Left lung (tissue), 10 donors: ENCODE results near the gene WDR19. TPM values are rescaled to one million over a fixed set of nuclear protein-coding genes. Genes with fewer than 3 reads are reported as not detected.
A peak's percentile ranks its signal among the peaks of the same experiment; 100 is the strongest.

Experiments used
- ATAC-seq: fragments of 200-7000 bp; cut with Tn5 transposase; one replicate; pipeline ENCODE4 v1.9.1; 2020; ENCODE audit warnings: moderate library complexity
- DNase-seq, 4 donors: peaks; one replicate each; pipeline ENCODE4 v3.0.0-alpha.2; 2013 to 2020
- H3K27ac ChIP-seq, 2 donors: fragments of 200-600 bp; sonication (generic) in 1 of 2; one replicate each; pipeline versions ENCODE4 v1.5.0 to v1.8.0; 2020 to 2021
- H3K27me3 ChIP-seq, 2 donors: fragments of 200-600 bp; sonication (generic) in 1 of 2; one replicate each; pipeline versions ENCODE4 v1.5.0 to v1.8.0; 2020 to 2021
- H3K36me3 ChIP-seq, 2 donors: fragments of 200-600 bp; sonication (generic) in 1 of 2; one replicate each; pipeline versions ENCODE4 v1.5.0 to v1.8.0; 2020 to 2021
- H3K4me1 ChIP-seq, 2 donors: fragments of 200-600 bp; one replicate each; pipeline ENCODE4 v1.8.0; 2021
- H3K4me3 ChIP-seq, 2 donors: fragments of 200-600 bp; sonication (generic) in 1 of 2; one replicate each; pipeline versions ENCODE4 v1.5.0 to v1.8.0; 2020 to 2021; ENCODE audit warnings: mild to moderate bottlenecking in 1 of 2
- H3K9me3 ChIP-seq, 2 donors: fragments of 200-600 bp; sonication (generic) in 1 of 2; one replicate each; pipeline versions ENCODE4 v1.5.0 to v1.8.0; 2020 to 2021
- intact Hi-C, 2 donors: fragments of 100-400 bp; cut with DNase I; formaldehyde crosslinking; loops; one replicate each; pipeline versions ENCODE4 v1.11.2 to v1.14.2; 2022
- polyA plus RNA-seq, 6 donors: library from polyadenylated mRNA; unstranded; fragments of 120-200 nt; gene quantifications; one replicate each; pipeline ENCODE4 v1.2.1, GENCODE V29; 2013; ENCODE audit not compliant: insufficient read length in 6 of 6
- total RNA-seq, 2 donors: library from RNA; stranded (reverse); fragmentation: NEBNext Ultra II Directional; extraction: Animal tissue kit (Norgen Biotek cat#: 25700); gene quantifications; one replicate each; pipeline ENCODE4 v1.2.1, GENCODE V29; 2021
- TF ChIP-seq, protein P1 (sequence below), 2 donors: fragments of 200-600 bp; sonication (generic) in 1 of 2; IDR thresholded peaks; one replicate each; pipeline versions ENCODE4 v1.5.0 to v1.8.0; 2021; ENCODE audit warnings: antibody characterized with exemption in 2 of 2
- donor health status: DM: no; HTN: yes; CAD: no.
- donor health status: DM: no; HTN: no; CAD: no.

WDR19 gene
- total and polyA plus RNA-seq, 8 donors = 32.4 to 95.0 (median 78.3) TPM

DNA sequence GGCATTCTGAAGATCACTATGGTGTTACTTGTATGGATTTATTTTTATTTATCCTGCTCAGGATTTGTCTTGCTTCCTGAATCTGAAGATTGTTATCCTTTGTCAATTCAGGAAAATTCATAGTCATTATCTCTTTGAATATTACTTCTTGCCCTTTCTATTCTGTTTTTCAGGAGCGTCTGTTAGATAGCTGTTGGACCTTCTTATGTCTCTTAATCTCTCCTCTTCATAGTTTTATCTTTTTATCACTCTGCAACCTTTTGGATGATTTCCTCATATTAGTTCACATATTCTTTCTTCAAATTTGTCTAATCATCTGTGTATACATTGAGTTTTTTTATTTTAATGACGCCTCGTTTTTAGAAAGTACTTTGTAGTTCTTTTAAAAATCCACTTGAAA, 19.6 kb downstream of the WDR19 start:
- TF ChIP-seq, protein P1, sequence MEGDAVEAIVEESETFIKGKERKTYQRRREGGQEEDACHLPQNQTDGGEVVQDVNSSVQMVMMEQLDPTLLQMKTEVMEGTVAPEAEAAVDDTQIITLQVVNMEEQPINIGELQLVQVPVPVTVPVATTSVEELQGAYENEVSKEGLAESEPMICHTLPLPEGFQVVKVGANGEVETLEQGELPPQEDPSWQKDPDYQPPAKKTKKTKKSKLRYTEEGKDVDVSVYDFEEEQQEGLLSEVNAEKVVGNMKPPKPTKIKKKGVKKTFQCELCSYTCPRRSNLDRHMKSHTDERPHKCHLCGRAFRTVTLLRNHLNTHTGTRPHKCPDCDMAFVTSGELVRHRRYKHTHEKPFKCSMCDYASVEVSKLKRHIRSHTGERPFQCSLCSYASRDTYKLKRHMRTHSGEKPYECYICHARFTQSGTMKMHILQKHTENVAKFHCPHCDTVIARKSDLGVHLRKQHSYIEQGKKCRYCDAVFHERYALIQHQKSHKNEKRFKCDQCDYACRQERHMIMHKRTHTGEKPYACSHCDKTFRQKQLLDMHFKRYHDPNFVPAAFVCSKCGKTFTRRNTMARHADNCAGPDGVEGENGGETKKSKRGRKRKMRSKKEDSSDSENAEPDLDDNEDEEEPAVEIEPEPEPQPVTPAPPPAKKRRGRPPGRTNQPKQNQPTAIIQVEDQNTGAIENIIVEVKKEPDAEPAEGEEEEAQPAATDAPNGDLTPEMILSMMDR (IDR thresholded peaks at IDR 0.05) = no peak
- no peaks in the 10 kb centered on the region for H3K9me3 ChIP-seq
- peaks cover 0 to 18% of the 10 kb centered on the region in 2 donors for H3K36me3 ChIP-seq
- DNase-seq (no peak), ATAC-seq (no peak)
- no peaks in the 10 kb centered on the region for H3K27me3 ChIP-seq
- no peak overlapping the region for H3K27ac ChIP-seq
- intact Hi-C loops = no loop called here
- no peak overlapping the region for H3K4me3 ChIP-seq
- H3K4me1 ChIP-seq = no peaks in the 10 kb centered on the region

GRCh38 chr4:39204543-39204942, 22.2 kb downstream of the WDR19 start:
- Histone ChIP-seq H3K27ac (no peak overlapping the region), H3K4me1 (no peaks in the 10 kb centered on the region), H3K36me3 (peaks cover 0 to 18% of the 10 kb centered on the region in 2 donors), H3K9me3 (no peaks in the 10 kb centered on the region), H3K27me3 (no peaks in the 10 kb centered on the region), H3K4me3 (no peak overlapping the region)
- ATAC-seq = peak; percentile 19
- intact Hi-C loops = no loop called here
- DNase-seq = no peak
- TF ChIP-seq, protein P1 (IDR thresholded peaks at IDR 0.05) = no peak

DNA sequence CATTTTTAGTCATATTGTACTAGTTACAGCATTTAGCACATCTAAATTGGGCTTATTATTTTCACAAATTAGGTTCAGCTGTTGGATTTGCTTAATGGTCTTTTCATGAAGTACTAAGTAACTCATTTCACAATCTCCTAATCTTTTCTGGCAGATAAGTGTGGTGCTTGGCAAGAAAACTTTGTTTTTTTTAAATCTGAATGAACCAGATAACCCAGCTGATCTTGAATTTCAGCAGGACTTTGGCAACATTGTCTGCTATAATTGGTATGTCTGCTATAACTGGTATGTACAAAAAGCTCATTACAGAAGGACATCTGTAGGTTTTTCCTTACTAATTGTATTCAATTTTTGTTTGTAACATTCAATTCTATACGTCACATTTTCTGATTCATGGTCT, 22.7 kb downstream of the WDR19 start:
- ATAC-seq = peak; percentile 59

GRCh38 chr4:39205476-39205875, 23.1 kb downstream of the WDR19 start:
- no peak for ATAC-seq
- Histone ChIP-seq H3K36me3 (peaks cover 0 to 18% of the 10 kb centered on the region in 2 donors), H3K4me3 (no peak overlapping the region), H3K27me3 (no peaks in the 10 kb centered on the region), H3K9me3 (no peaks in the 10 kb centered on the region), H3K4me1 (no peaks in the 10 kb centered on the region), H3K27ac (no peak overlapping the region)
- intact Hi-C loops = no loop called here
- TF ChIP-seq, protein P1 (IDR thresholded peaks at IDR 0.05) = no peak
- DNase-seq = no peak

More for the DNA sequence above, 22.7 kb downstream of the WDR19 start:
- intact Hi-C loops = no loop called here
- Histone ChIP-seq H3K27me3 (no peaks in the 10 kb centered on the region), H3K36me3 (peaks cover 0 to 18% of the 10 kb centered on the region in 2 donors), H3K9me3 (no peaks in the 10 kb centered on the region), H3K27ac (no peak overlapping the region), H3K4me1 (no peaks in the 10 kb centered on the region), H3K4me3 (no peak overlapping the region)
- TF ChIP-seq, protein P1 (IDR thresholded peaks at IDR 0.05) = no peak
- DNase-seq = peak in 2 of 4 donors; percentile 35 to 41

DNA sequence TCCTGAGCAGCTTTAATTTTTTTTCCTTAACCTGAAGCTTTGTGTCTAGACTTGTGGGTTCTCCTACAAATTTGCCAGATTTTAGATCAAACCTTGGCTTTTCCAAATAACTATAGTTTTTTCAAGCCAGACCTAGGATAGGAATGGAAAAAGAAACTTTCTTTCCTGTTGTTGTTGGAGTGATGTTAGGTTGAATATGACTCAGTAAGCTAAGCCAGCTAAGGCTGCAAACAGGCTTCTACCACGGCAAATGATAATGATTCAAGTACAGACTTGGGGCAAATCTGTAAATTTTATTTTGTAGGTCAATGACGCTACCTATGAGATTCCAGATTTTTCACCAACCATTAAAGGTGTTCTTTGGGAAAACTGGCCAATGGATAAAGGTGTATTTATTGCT, 45.6 kb downstream of the WDR19 start:
- peaks cover 0 to 2% of the 10 kb centered on the region in 2 donors for H3K36me3 ChIP-seq
- no peak overlapping the region for H3K4me3 ChIP-seq
- TF ChIP-seq, protein P1 (IDR thresholded peaks at IDR 0.05) = no peak
- H3K9me3 ChIP-seq = no peaks in the 10 kb centered on the region
- intact Hi-C loops = no loop called here
- no peaks in the 10 kb centered on the region for H3K4me1 ChIP-seq
- H3K27ac ChIP-seq = no peak overlapping the region
- DNase-seq (no peak), ATAC-seq (no peak)
- no peaks in the 10 kb centered on the region for H3K27me3 ChIP-seq
